Pancreas (tissue), 10 donors: ENCODE results near the gene THSD7B. TPM values are rescaled to one million over a fixed set of nuclear protein-coding genes. Genes with fewer than 3 reads are reported as not detected.
A peak's percentile ranks its signal among the peaks of the same experiment; 100 is the strongest.

Source experiments
- ATAC-seq, 4 donors: fragments of 200-7000 bp; cut with Tn5 transposase; one replicate each; pipeline versions ENCODE4 v1.8.0 to v1.9.1; 2020; ENCODE audit warnings: mild to moderate bottlenecking in 4 of 4, moderate library complexity in 4 of 4
- DNase-seq, 6 donors: peaks; one replicate each; pipeline ENCODE4 v3.0.0-alpha.2; 2020
- FAIRE-seq: peaks from 2 replicates; lab custom pipeline; 2012; peaks lifted over from hg19 to GRCh38; lab: Jason Lieb, UNC
- H3K27ac ChIP-seq, 4 donors: fragments of 200-600 bp; sonication (generic); 1 replicate in 3 of 4; 2 replicates in 1 of 4; pipeline versions ENCODE4 v1.5.0 to v1.8.0; 2020
- H3K27me3 ChIP-seq, 4 donors: fragments of 200-600 bp; one replicate each; pipeline ENCODE4 v1.8.0; 2021
- H3K36me3 ChIP-seq, 3 donors: fragments of 200-600 bp; sonication (generic) in 1 of 3; one replicate each; pipeline versions ENCODE4 v1.5.0 to v1.8.0; 2020 to 2021
- H3K4me1 ChIP-seq, 3 donors: fragments of 200-600 bp; one replicate each; pipeline ENCODE4 v1.8.0; 2021
- H3K4me3 ChIP-seq, 4 donors: fragments of 200-600 bp; sonication (generic) in 2 of 4; one replicate each; pipeline versions ENCODE4 v1.5.0 to v1.8.0; 2020 to 2021
- H3K9me3 ChIP-seq, 4 donors: fragments of 200-600 bp; one replicate each; pipeline ENCODE4 v1.8.0; 2021
- WGBS, 2 donors: extraction: QIAGEN DNeasy Blood & Tissue Kit; methylation state at CpG; one replicate each; pipeline ENCODE4 v1.1.7; 2013; 5-methylcytosine and 5-hydroxymethylcytosine counted together
- intact Hi-C, 3 donors: fragments of 100-400 bp; cut with DNase I; formaldehyde crosslinking; loops; one replicate each; pipeline versions ENCODE4 v1.11.1 to v1.14.2; 2022
- polyA plus RNA-seq, 2 donors: library from polyadenylated mRNA; stranded (reverse); fragments of 200-250 nt; gene quantifications; one replicate each; pipeline ENCODE4 v1.2.3, GENCODE V29; 2013
- total RNA-seq, 6 donors: library from RNA; stranded (reverse); fragmentation: NEBNext Ultra II Directional in 4 of 6; extraction: Animal tissue kit (Norgen Biotek cat#: 25700) in 4 of 6; gene quantifications; one replicate each; pipeline versions ENCODE4 v1.2.1 to v1.2.4, GENCODE V29; 2021 to 2023
- TF ChIP-seq, protein P1 (sequence below), 4 donors: fragments of 200-600 bp; sonication (generic) in 3 of 4; IDR thresholded peaks; one replicate each; pipeline versions ENCODE4 v1.5.0 to v1.8.0; 2021; ENCODE audit warnings: antibody characterized with exemption in 4 of 4
- donor health status: healthy with polysubstance abuse.
- donor health status: DM: no; HTN: no; CAD: no; lungs with moderate emphysema.
- donor health status: DM: no; HTN: no; CAD: no.
- donor health status: control.
- donor health status: control.
- donor health status: Bipolar disorder and iron deficiency.
- donor health status: DM: yes; HTN: yes; CAD: no.
- donor health status: DM: no; HTN: no; CAD: no.
- donor health status: DM: no; HTN: no; CAD: no.
- donor health status: DM: yes; HTN: yes; CAD: no.

The THSD7B gene
- total and polyA plus RNA-seq, 8 donors = 0.02 to 0.18 (median 0.07) TPM; not detected in 4

DNA sequence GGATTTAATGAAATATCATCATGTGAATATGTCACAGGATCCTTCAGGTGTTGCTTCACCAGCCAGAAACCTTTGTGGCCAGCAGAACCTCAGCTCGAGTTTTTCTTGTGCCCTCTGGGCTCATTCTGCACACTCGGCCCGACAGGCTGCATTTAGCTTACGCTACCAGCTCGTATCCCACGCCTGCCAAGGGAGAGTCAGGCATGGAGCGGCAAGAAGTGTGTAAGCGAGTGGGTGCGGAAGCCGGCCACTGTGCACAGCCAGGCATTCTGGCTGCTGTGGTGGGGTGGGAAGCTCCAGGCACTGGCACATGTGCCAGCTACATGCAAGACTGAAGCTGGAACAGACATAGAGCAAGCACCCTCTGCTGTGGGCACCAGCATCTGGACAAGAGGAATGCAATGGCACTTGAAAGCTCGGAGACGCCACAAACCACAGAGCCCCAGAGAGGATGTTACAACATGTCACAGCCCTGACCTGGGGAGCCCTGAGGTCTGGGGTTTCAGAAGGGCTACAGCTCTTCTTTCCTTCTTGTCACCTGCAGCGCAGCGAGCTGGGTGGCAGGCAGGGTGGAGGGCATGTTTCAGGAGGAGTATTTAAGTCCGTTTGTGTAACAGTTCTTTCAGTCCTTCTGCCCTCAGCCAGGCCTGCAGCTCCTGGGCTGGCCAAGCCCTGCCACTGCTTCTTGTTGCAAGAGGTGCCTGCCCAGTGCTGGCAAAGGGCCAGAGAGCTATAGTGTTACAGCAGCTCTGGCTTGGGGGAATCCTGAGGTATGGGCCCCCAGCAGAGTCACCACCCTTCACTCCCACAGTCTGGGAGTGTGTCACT lies 941.7 kb downstream of the THSD7B start:
- no peaks in the 10 kb centered on the region for H3K9me3 ChIP-seq
- WGBS, 2 donors = 69 to 72% methylated on average over 15 of the region's 15 CpGs
- ATAC-seq = no peak
- intact Hi-C loops = no loop called here
- no peak overlapping the region for H3K4me3 ChIP-seq
- H3K4me1 ChIP-seq = no peaks in the 10 kb centered on the region
- H3K36me3 ChIP-seq = no peaks in the 10 kb centered on the region
- DNase-seq = peak in 3 of 6 donors; percentile 38 to 52 (median 51)
- no peaks in the 10 kb centered on the region for H3K27me3 ChIP-seq
- TF ChIP-seq, protein P1, sequence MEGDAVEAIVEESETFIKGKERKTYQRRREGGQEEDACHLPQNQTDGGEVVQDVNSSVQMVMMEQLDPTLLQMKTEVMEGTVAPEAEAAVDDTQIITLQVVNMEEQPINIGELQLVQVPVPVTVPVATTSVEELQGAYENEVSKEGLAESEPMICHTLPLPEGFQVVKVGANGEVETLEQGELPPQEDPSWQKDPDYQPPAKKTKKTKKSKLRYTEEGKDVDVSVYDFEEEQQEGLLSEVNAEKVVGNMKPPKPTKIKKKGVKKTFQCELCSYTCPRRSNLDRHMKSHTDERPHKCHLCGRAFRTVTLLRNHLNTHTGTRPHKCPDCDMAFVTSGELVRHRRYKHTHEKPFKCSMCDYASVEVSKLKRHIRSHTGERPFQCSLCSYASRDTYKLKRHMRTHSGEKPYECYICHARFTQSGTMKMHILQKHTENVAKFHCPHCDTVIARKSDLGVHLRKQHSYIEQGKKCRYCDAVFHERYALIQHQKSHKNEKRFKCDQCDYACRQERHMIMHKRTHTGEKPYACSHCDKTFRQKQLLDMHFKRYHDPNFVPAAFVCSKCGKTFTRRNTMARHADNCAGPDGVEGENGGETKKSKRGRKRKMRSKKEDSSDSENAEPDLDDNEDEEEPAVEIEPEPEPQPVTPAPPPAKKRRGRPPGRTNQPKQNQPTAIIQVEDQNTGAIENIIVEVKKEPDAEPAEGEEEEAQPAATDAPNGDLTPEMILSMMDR (IDR thresholded peaks at IDR 0.05) = no peak
- FAIRE-seq = no peak
- H3K27ac ChIP-seq = no peak overlapping the region

- Histone ChIP-seq H3K9me3 (no peaks in the 10 kb centered on the region), H3K36me3 (no peaks in the 10 kb centered on the region), H3K27ac (no peak overlapping the region), H3K27me3 (no peaks in the 10 kb centered on the region), H3K4me3 (no peak overlapping the region), H3K4me1 (no peaks in the 10 kb centered on the region)
- TF ChIP-seq, protein P1 (IDR thresholded peaks at IDR 0.05) = no peak
- no peak for ATAC-seq
- intact Hi-C loops = no loop called here
- no peak for DNase-seq
- 79 to 84% methylated on average over 5 of the region's 5 CpGs for WGBS, 2 donors
- FAIRE-seq = no peak
Observed at GRCh38 chr2:137708311-137708710, 943.0 kb downstream of the THSD7B start.

GRCh38 chr2:137715731-137716191 lies 950.4 kb downstream of the THSD7B start:
- Histone ChIP-seq H3K36me3 (no peaks in the 10 kb centered on the region), H3K27ac (no peak overlapping the region), H3K4me3 (no peak overlapping the region), H3K27me3 (no peaks in the 10 kb centered on the region), H3K9me3 (no peaks in the 10 kb centered on the region), H3K4me1 (no peaks in the 10 kb centered on the region)
- intact Hi-C loops = no loop called here
- TF ChIP-seq, protein P1 (IDR thresholded peaks at IDR 0.05) = no peak
- ATAC-seq = no peak
- WGBS, 2 donors = 69 to 93% methylated on average over 17 of the region's 17 CpGs
- no peak for FAIRE-seq
- peak in 2 of 6 donors; percentile 14 to 55 for DNase-seq

DNA sequence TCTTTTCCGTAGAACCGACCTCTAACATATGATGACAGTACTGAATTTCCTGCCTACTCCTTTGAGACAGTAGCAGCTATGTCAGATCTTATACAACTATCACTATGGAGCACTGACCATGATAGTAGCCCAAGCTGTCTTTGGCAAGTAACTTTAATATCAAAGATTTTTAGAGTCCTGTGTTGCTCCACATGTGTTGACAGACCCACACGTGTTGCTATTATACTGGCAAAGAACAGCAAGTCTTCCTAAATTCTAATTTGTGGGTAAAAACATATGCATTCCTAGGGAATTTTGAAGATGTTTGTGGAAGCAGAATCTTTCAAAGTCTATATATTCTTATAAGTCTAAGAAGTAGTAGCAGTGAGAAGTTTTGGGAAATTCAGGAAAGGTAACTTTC lies 953.4 kb downstream of the THSD7B start:
- Histone ChIP-seq H3K27ac (no peak overlapping the region), H3K4me3 (no peak overlapping the region), H3K36me3 (no peaks in the 10 kb centered on the region), H3K9me3 (no peaks in the 10 kb centered on the region), H3K27me3 (no peaks in the 10 kb centered on the region), H3K4me1 (no peaks in the 10 kb centered on the region)
- no peak for DNase-seq
- no peak for FAIRE-seq
- TF ChIP-seq, protein P1 (IDR thresholded peaks at IDR 0.05) = no peak
- WGBS, 2 donors = 58 to 77% methylated on average over 3 of the region's 3 CpGs
- ATAC-seq = no peak
- intact Hi-C loops = no loop called here

- DNase-seq (no peak), ATAC-seq (no peak), FAIRE-seq (peak; percentile 88)
- no peaks in the 10 kb centered on the region for H3K4me1 ChIP-seq
- WGBS, 2 donors = 90 to 95% methylated on average over 1 of the region's 1 CpG
- intact Hi-C loops = no loop called here
- H3K27ac ChIP-seq = no peak overlapping the region
- no peaks in the 10 kb centered on the region for H3K36me3 ChIP-seq
- TF ChIP-seq, protein P1 (IDR thresholded peaks at IDR 0.05) = no peak
- no peaks in the 10 kb centered on the region for H3K27me3 ChIP-seq
- no peaks in the 10 kb centered on the region for H3K9me3 ChIP-seq
- no peak overlapping the region for H3K4me3 ChIP-seq
Observed at GRCh38 chr2:137721733-137722132, 956.4 kb downstream of the THSD7B start.
